Breast epithelium (tissue), 3 donors: ENCODE results near the gene OSR1.

Experiments
- POLR2A ChIP-seq: fragments of 450-650 bp; IDR thresholded peaks from one replicate; pipeline ENCODE4 v1.6.1; 2016; ENCODE audit warnings: antibody characterized with exemption, mild to moderate bottlenecking, moderate library complexity
- POLR2AphosphoS5 ChIP-seq, 3 donors: sonication (generic); formaldehyde crosslinking; IDR thresholded peaks; one replicate each; pipeline ENCODE4 v1.6.1; 2017; ENCODE audit warnings: antibody characterized with exemption in 3 of 3
- TF ChIP-seq, protein P1 (sequence below), 3 donors: fragments of 450-650 bp; IDR thresholded peaks; one replicate each; pipeline ENCODE4 v1.5.1; 2016 to 2017; ENCODE audit warnings: antibody characterized with exemption in 3 of 3, mild to moderate bottlenecking in 3 of 3, moderate library complexity in 3 of 3

GRCh38 chr2:19321946-19322345, 36.5 kb downstream of the OSR1 start:
- TF ChIP-seq, protein P1, sequence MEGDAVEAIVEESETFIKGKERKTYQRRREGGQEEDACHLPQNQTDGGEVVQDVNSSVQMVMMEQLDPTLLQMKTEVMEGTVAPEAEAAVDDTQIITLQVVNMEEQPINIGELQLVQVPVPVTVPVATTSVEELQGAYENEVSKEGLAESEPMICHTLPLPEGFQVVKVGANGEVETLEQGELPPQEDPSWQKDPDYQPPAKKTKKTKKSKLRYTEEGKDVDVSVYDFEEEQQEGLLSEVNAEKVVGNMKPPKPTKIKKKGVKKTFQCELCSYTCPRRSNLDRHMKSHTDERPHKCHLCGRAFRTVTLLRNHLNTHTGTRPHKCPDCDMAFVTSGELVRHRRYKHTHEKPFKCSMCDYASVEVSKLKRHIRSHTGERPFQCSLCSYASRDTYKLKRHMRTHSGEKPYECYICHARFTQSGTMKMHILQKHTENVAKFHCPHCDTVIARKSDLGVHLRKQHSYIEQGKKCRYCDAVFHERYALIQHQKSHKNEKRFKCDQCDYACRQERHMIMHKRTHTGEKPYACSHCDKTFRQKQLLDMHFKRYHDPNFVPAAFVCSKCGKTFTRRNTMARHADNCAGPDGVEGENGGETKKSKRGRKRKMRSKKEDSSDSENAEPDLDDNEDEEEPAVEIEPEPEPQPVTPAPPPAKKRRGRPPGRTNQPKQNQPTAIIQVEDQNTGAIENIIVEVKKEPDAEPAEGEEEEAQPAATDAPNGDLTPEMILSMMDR (IDR thresholded peaks at IDR 0.05), result no peak
- TF ChIP-seq POLR2A, result no peak
- TF ChIP-seq POLR2AphosphoS5 (IDR thresholded peaks at IDR 0.05), result no peak
